Measurements from ENCODE around the gene ACBD4. TPM values are rescaled to one million over a fixed set of nuclear protein-coding genes. Genes with fewer than 3 reads are reported as not detected.

ACBD4 gene
- polyA plus RNA-seq, 1 of the 3 experiments (the other 2 are of a cell fraction): 15.8 TPM

DNA sequence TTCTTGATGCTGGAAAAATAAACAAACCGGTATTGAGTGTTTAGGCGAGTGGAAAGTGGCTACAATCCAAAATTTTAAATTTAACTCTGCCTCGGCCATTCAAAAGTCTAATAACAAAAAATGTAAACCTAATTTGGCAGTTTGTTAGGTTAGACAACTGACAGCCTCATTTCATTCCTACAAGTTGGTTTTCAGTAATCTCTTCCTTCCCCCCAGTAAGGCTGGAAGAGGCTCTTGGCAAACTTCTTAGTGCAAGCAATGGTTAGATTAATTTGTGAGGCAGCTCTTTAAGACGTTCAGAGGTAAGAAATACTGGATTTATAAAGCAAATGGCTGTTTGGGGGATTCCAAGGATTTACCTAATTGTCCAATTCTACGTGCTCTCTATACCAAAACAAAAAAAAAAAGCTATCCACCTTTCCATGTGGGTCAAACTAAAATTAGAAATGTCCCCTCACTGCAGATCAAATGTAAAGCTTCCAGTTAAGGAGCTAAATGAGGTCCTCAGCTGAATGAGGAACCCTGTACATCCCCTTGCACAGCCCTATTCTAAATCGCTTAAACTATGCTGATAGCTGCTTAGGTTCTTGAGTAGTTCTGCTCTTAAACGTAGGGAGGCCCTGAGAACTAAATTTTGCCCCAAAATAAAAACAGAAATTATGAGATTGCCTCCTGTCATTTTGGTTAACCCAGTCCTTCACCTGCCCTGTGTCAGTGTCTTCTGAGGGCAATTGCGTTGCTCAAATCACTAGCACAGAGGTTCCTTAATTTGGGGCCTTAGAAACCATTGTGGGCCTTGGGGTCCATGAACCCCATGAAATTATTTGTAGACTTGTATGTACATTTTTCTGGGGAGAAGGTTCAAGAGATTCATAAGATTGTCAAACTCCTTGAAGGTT, 15.7 kb downstream of the ACBD4 start:
- peaks cover 0 to 15% of the 10 kb centered on the region in 2 experiments for H3K36me3 ChIP-seq (replicated peaks in 1 of 2; ENCODE audit: control insufficient read depth in 1 of 2, insufficient read depth in 2 of 2, low read length in 1 of 2)
- no peaks in the 10 kb centered on the region for H3K9me2 ChIP-seq
- 45% methylated on average over 8 of the region's 8 CpGs for WGBS (ENCODE audit: low lambda C conversion rate)
- H3K4me1 ChIP-seq (ENCODE audit: control insufficient read depth in 1 of 2, insufficient read depth in 2 of 2, low read depth in 1 of 2, low read length in 1 of 2): peaks cover 17 to 23% of the 10 kb centered on the region in 2 experiments; a peak in 3 of 4 replicates
- H3F3A ChIP-seq (replicated peaks; ENCODE audit: insufficient read depth): peaks cover 59% of the 10 kb centered on the region
- peaks cover 82% of the 10 kb centered on the region for H3K79me2 ChIP-seq (ENCODE audit: insufficient read depth)
- TF ChIP-seq JUND (IDR thresholded peaks at IDR 0.05) (no peak), FOXM1 (IDR thresholded peaks at IDR 0.05; ENCODE audit: low read depth) (no peak), CHD2 (IDR thresholded peaks at IDR 0.05; ENCODE audit: low read length, partially characterized antibody) (no peak), MXI1 (IDR thresholded peaks at IDR 0.05; ENCODE audit: low read depth, low read length) (no peak), YY1 (IDR thresholded peaks at IDR 0.05; ENCODE audit: low read depth) (no peak), POLR2AphosphoS5 (IDR thresholded peaks at IDR 0.05; ENCODE audit: low read depth, low read length) (no peak), FOSL2 (IDR thresholded peaks at IDR 0.05; ENCODE audit: borderline replicate concordance, low read depth) (no peak), NFIC (IDR thresholded peaks at IDR 0.05; ENCODE audit: borderline replicate concordance) (no peak), TCF12 (IDR thresholded peaks at IDR 0.05) (no peak), GATA2 (CRISPR knock-in tag; IDR thresholded peaks at IDR 0.05) (no peak)
- TF ChIP-seq, protein P1, sequence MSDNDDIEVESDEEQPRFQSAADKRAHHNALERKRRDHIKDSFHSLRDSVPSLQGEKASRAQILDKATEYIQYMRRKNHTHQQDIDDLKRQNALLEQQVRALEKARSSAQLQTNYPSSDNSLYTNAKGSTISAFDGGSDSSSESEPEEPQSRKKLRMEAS (IDR thresholded peaks at IDR 0.05; ENCODE audit: low read depth): no peak
- H4K20me1 ChIP-seq (ENCODE audit: insufficient read depth): peaks cover 28% of the 10 kb centered on the region
- peak overlapping the region; percentile 82 for H3K9ac ChIP-seq
- H3K27me3 ChIP-seq (ENCODE audit: insufficient read depth): no peaks in the 10 kb centered on the region
- H3K4me3 ChIP-seq (ENCODE audit: low read depth in 2 of 2, low read length in 1 of 2): peak overlapping the region; percentile 85 to 99
- H2AFZ ChIP-seq (ENCODE audit: low read depth): no peak overlapping the region
- no peak for DNase-seq
- H3K27ac ChIP-seq (ENCODE audit: low read depth in 2 of 2, low read length in 1 of 2): peak overlapping the region; percentile 35 to 81; a peak in 3 of 4 replicates
- ChIA-PET CTCF (interaction anchor here (0.8 to 10.6 kb wide), 19 partner anchors 9 to 244 kb away, joined by 3 to 209 read pairs (median 5); partner anchors contain the start of genes ACBD4, HEXIM2 and PLCD3), POLR2A (interaction anchor here (0.6 to 6.1 kb wide), 8 partner anchors 9 to 47 kb away, joined by 3 to 210 read pairs (median 24); partner anchors contain the start of genes ACBD4, HEXIM2 and PLCD3)
- H3K9me3 ChIP-seq: no peaks in the 10 kb centered on the region
- H3K4me2 ChIP-seq: peak overlapping the region; percentile 98

GRCh38 chr17:45155029-45155428, 19.5 kb downstream of the ACBD4 start:
- Histone ChIP-seq H3K79me2 (ENCODE audit: insufficient read depth) (peaks cover 99% of the 10 kb centered on the region), H4K20me1 (ENCODE audit: insufficient read depth) (peaks cover 19% of the 10 kb centered on the region), H3K4me3 (ENCODE audit: low read depth in 2 of 2, low read length in 1 of 2) (no peak overlapping the region), H3K9me3 (no peaks in the 10 kb centered on the region), H3K27me3 (ENCODE audit: insufficient read depth) (no peaks in the 10 kb centered on the region), H3K4me2 (no peak overlapping the region), H3F3A (replicated peaks; ENCODE audit: insufficient read depth) (peaks cover 55% of the 10 kb centered on the region), H3K4me1 (ENCODE audit: control insufficient read depth in 1 of 2, insufficient read depth in 2 of 2, low read depth in 1 of 2, low read length in 1 of 2) (peaks cover 15 to 22% of the 10 kb centered on the region in 2 experiments; a peak in 3 of 4 replicates), H3K9me2 (no peaks in the 10 kb centered on the region), H3K9ac (no peak overlapping the region), H2AFZ (ENCODE audit: low read depth) (no peak overlapping the region), H3K27ac (ENCODE audit: low read depth in 2 of 2, low read length in 1 of 2) (peak overlapping the region in 1 of 2 experiments; percentile 11; a peak in 1 of 4 replicates), H3K36me3 (replicated peaks in 1 of 2; ENCODE audit: control insufficient read depth in 1 of 2, insufficient read depth in 2 of 2, low read length in 1 of 2) (peaks cover 0 to 22% of the 10 kb centered on the region in 2 experiments)
- no peak for DNase-seq
- whole genome bisulfite sequencing (ENCODE audit: low lambda C conversion rate): 93% methylated on average over 4 of the region's 4 CpGs
- ChIA-PET POLR2A (no interaction called here), CTCF (interaction anchor here (1.3 to 9.7 kb wide), 4 partner anchors 16 to 43 kb away, joined by 4 to 96 read pairs (median 8); partner anchors contain the start of gene ACBD4)
- no peak for TF ChIP-seq ELF1 (IDR thresholded peaks at IDR 0.05)
- no peak for TF ChIP-seq EZH2phosphoT487 (IDR thresholded peaks at IDR 0.05; ENCODE audit: borderline replicate concordance, low read depth)
- no peak for TF ChIP-seq MEF2A (IDR thresholded peaks at IDR 0.05; ENCODE audit: borderline replicate concordance, low read depth)
- TF ChIP-seq EP300 (IDR thresholded peaks at IDR 0.05; ENCODE audit: borderline replicate concordance in 1 of 2, low read depth in 1 of 2, low read length in 1 of 2): no peak
- no peak for TF ChIP-seq SIN3A (IDR thresholded peaks at IDR 0.05; ENCODE audit: borderline replicate concordance, low read depth, low read length)
- TF ChIP-seq, protein P2, sequence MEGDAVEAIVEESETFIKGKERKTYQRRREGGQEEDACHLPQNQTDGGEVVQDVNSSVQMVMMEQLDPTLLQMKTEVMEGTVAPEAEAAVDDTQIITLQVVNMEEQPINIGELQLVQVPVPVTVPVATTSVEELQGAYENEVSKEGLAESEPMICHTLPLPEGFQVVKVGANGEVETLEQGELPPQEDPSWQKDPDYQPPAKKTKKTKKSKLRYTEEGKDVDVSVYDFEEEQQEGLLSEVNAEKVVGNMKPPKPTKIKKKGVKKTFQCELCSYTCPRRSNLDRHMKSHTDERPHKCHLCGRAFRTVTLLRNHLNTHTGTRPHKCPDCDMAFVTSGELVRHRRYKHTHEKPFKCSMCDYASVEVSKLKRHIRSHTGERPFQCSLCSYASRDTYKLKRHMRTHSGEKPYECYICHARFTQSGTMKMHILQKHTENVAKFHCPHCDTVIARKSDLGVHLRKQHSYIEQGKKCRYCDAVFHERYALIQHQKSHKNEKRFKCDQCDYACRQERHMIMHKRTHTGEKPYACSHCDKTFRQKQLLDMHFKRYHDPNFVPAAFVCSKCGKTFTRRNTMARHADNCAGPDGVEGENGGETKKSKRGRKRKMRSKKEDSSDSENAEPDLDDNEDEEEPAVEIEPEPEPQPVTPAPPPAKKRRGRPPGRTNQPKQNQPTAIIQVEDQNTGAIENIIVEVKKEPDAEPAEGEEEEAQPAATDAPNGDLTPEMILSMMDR (IDR thresholded peaks at IDR 0.05): no peak
- no peak for TF ChIP-seq GATA2 (CRISPR knock-in tag; IDR thresholded peaks at IDR 0.05)
- no peak for TF ChIP-seq TAF1 (IDR thresholded peaks at IDR 0.05; ENCODE audit: borderline replicate concordance, low read depth, low read length)
- no peak for TF ChIP-seq TCF12 (IDR thresholded peaks at IDR 0.05)
- TF ChIP-seq, protein P3, sequence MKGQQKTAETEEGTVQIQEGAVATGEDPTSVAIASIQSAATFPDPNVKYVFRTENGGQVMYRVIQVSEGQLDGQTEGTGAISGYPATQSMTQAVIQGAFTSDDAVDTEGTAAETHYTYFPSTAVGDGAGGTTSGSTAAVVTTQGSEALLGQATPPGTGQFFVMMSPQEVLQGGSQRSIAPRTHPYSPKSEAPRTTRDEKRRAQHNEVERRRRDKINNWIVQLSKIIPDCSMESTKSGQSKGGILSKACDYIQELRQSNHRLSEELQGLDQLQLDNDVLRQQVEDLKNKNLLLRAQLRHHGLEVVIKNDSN (IDR thresholded peaks at IDR 0.05; ENCODE audit: borderline replicate concordance, low read depth): no peak
- no peak for TF ChIP-seq JUND (IDR thresholded peaks at IDR 0.05)
- no peak for TF ChIP-seq RCOR1 (IDR thresholded peaks at IDR 0.05; ENCODE audit: low read length)
- TF ChIP-seq SMC3 (IDR thresholded peaks at IDR 0.05; ENCODE audit: low read depth, low read length): no peak
- TF ChIP-seq FOSL2 (IDR thresholded peaks at IDR 0.05; ENCODE audit: borderline replicate concordance, low read depth): no peak
- TF ChIP-seq FOXM1 (IDR thresholded peaks at IDR 0.05; ENCODE audit: low read depth): no peak
- TF ChIP-seq ZBTB33 (IDR thresholded peaks at IDR 0.05; ENCODE audit: borderline replicate concordance, low read depth): no peak

Data from SK-N-SH (cell line).